Activated CD4-positive, CD25-positive, alpha-beta regulatory T cell (primary cell): ENCODE data around the gene PEAK1.
"Not testable (repeated sequence)": the region's sequence is repeated elsewhere in the genome, so short reads cannot be mapped to it uniquely, and the experiment has no call there.

Source experiments
- DNase-seq, 4 experiments: peaks; one replicate each; lab custom pipeline; 2025; lab: John Stamatoyannopoulos, UW

Gene PEAK1

DNA sequence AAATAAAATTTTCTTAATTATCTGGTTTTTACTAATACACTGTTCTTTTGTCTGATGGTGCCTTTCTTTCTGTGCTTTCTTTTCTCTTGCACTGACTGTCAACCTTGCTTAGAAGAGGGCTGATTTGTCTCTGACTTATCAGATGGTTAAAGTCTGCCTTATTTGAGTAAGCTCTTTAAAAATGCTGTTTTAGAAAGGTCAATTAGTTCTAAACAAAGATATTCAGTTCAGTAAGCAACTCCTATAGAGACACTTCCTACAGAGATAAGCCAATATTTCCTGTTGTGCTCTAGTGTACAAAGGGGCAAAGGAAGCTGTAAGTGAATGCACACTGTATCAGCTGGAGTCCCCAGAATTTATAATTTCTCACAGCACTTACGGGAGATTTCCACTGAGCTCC is 195.6 kb downstream of the PEAK1 start:
- no peak for DNase-seq

DNA sequence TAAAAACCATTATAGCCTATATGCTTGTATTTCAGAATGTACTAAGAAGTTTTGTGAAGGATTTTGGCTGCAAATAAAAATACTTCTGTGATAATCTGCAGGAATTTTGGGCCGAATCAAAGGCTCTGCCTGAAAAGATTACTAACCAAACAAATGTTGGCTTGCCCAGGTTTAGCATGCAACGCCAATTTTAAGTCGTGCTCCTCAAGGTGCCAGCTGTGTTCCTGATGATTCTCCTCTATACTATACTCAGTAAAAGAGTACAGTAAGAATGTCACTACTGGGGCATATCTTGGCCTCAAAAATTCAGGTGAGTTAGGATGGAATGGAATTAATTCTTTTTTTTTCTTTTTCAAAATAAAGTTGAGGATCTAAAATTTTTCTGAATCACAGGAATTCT is 198.2 kb downstream of the PEAK1 start:
- no peak for DNase-seq

DNA sequence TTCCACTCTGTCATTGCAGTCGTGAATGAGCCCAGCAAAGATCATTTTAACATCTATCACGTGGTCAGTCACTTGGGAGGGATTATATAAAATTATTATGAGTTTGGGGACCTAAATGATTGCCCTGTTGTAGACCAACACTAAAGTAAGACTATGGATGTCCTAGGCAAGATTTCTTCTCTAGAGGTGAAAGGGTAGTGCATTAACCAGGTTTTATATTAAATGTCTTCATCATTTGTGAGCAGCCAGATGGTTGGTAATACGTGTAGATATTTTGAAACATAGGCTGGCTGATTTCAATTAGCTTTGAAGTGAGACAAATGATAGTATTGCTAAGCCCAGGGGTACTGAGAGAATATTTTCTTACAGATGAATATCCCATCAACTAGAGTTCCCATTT is 198.7 kb downstream of the PEAK1 start:
- no peak for DNase-seq

DNA sequence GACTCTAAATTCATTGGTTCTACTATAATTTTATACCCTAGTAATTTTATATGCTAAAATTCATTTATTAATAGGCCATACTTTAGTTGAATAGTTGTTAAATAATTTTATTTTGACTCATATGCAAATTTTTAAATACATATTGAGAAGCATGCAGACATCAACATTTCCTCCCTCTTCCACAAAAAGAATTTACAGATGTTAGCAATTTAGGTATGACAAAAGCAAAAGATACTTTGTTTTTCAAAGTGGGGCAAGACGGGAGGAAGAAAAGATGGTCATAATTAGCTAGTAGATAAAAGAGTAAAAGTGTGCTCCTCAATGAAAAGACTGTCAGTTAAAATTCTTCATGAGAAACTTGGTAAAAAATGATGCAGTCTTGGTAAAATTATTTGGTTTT is 200.1 kb downstream of the PEAK1 start:
- DNase-seq: no peak

DNA sequence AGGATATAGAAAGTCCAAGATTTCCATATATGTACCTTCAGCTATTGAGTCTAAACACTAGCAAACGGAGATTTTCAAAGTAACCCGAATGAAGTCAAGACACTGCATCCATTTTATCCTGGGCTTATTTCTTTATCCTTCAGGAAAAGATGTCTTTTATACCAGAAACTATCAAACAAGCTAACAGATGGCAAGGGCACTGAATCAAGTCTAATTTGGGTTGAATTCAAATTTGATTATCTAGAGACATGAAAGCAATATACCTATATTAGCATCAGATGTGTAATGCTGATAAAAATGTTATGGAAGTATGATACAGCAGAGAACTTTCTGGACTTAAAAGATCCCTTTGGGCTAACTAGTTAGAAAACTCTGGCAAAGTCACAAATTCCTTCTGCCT is 210.7 kb downstream of the PEAK1 start:
- DNase-seq: no peak

DNA sequence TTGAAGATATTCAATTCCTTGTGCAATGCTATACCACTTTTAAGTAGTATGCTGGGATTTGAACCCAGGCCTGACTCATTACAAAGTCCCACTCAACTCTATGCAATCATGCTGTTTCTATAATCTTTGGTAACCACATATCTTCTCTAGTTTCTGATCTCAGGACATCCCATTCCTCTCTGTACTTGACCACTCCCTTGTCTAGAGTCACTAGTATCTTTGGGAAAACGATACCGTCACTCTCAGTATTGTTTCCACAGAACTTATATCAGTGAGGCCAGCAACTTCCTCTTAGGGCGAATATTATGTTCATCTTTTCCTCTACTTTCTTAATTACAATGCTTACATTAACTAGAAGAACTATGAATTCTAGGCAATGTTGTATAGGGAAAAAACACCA is 211.7 kb downstream of the PEAK1 start:
- no peak for DNase-seq

DNA sequence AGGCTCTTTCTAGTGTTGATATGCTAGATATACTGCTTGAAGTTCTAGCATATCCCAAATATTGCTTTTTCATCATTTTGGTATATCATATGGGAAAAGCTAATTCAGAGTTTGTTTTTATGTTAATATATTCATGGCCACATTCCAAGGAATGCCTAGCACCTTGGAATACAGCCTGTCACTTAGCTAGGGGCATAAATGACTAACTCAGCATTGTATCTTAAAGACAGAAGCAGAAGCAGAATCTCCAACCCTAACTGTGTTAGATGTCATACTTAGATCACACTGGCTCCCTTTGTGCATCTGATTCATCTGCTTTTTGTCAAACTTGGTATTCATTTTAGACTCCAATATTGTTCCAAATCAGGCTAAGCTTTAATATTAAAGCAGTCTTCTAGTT is 218.2 kb downstream of the PEAK1 start:
- DNase-seq: no peak

DNA sequence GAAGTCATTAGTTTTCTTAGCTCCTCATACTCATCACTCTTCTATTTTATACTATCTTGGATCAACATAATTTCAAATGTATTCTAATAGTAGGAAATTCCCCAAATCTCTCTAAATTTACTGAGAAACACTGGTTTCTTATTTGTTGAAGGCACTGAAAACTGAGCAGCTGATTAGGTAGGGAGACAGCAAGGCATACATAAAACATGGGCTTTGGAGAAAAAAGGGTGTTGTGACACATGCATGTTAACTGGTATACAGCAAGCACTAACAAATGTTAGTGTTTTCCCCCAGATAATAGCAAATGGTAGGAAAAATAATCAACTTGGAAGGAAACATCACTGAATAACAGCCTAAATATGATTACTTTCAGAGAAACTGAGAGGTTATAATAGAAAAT is 223.5 kb downstream of the PEAK1 start:
- no peak for DNase-seq

DNA sequence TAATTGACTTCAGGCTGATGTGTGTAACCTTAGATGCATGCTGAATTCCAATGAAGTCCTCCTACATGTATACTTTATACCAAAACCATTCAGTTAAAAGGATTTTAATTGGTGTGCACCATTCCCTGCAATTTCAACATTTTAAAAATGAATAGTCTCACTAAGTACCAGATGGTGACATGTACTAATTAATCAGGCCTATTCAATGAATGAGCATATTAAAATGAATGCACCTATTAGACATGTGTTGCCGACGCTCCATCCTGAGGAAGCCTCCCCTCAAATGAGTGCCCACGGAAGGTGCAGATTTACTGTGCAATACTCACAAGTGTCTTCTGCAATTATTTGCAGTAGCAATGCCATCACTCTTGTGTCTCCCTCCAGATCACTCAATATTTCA is 224.3 kb downstream of the PEAK1 start:
- DNase-seq: no peak

DNA sequence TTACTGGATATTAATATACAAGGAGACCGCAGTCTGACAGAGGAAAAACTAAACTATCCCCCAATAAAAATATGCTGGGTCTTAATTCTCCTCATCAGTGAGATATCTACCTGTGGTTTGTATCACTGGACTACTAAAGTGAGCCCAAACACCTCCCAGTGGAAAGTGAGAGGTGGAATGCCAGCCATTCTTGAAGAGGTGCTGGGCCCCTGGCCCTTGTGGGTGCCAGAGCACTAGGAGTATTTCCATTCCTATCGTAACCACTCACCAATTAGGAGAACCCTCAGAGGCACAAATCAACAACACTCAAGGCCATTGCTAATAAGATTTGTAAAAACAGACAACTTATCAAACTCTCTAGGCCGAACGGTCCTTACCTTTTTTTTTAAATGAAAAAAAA is 227.5 kb downstream of the PEAK1 start:
- DNase-seq: no peak

DNA sequence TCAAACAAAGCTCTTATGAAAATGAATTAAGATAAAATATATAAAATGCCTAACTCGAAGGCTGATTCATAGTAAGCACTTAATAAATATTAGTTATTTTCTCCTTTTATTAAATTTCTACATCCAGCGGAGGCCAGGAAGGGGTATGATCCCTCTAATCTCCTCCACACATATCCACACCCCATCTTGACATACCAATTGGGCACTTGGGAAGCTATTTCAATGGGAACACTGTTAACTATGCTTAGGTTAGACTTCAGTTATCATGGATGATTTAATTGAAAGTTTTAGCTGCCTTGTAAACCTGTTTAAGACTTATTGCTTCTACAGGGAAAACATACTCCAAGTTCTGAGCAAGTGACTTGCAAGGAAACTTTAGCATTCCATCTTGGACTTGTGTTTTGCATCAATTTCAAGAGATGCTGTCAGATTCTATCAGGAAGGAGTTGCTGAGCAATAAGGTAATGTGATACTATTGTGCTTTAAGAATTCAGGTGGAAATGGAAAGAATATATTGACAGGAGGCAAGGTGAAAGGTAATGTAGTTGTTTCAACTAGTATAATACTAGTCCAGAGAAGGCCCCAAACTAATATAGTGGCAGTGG is 228.6 kb downstream of the PEAK1 start:
- no peak for DNase-seq

DNA sequence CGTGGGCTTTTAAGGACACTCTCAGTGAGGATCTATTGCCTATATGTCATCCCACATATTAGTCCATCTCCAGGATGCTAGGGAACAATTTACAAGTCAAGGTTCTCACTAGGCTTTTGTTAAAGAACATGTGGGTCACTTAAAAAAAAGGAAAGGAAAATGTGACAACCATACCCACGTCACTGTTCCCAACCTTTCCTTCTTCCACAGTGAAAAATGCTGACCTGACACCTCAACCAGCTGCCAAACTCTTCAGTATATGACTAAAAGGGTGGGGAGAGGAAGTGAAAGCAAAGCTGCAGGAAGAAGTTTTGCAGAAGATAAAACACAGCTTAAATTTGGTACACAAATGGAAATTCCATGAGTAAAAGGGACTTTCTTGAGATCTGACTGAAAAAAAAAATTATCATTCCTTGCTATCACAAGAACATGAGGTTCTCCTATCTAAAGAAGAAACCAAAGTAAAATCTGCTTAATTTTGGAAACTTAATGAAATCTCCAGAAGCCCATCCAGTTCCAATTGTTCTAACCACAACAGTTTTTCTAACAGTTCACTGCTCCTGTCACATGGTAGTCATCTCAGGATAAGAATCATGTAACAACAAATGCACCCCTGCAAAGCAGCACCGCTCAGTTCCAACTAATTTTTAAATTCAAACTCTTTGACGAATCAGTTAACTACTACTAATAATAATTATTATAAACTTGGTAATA is 232.0 kb downstream of the PEAK1 start:
- DNase-seq: no peak

DNA sequence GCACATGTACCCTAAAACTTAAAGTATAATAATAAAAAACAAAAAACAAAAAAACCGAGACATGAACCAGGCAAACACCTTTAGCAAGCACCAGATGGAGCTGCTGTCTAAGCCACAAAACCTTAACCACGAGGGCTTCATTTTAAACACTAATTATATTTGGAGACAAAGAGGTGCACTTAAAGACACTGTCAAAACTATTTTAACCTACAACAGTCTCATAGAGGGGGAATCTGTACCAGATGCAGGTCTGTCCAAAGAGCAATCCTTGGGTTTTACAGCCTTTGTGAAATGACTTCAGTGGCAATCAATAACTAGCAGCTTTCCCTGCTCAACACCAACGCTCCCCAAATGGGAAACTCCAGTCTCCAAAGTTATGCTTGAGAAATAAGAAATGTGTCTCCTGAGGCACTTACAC is 233.3 kb downstream of the PEAK1 start:
- no peak for DNase-seq

DNA sequence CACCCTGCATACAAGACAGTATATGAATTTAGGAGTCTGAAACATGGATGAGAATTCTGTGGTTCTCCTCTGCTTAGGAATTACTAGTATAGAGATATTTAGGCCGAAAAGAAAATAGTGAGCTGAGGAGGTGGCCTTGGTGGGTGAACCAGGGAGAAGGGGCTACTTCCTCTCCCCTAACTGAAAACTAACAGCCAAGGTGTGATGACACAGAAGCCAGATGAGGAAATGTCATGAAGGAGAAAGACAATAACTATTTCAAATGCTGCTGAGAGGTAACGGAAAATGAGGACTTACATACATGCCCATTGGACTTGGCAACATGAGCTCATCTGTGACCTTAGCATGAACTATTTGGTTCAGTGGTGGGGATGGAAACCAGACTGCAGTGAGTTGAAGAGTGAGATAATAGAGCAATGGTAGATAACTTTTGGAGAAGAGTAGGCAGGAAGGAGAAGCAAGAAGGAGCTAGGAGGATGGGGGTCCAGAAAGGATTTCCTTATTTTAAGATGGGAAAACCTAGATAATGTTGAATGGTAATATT is 234.6 kb downstream of the PEAK1 start:
- no peak for DNase-seq

DNA sequence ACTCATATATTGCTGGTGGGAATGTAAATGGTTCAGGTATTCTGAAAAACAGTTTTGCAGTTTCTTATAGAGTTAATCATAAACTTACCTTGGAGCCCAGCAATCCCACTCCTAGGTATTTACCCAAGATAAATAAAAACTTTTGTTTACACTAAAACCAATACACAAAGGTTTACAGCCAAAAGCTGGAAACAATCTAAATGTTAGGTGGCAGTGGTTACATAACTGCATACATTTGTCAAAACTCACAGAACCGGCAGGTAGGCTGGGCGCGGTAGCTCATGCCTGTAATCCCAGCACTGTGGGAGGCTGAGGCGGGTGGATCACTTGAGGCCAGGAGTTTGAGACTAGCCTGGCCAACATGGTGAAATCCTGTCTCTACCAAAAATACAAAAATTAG is 235.6 kb downstream of the PEAK1 start:
- not testable (repeated sequence) for DNase-seq

DNA sequence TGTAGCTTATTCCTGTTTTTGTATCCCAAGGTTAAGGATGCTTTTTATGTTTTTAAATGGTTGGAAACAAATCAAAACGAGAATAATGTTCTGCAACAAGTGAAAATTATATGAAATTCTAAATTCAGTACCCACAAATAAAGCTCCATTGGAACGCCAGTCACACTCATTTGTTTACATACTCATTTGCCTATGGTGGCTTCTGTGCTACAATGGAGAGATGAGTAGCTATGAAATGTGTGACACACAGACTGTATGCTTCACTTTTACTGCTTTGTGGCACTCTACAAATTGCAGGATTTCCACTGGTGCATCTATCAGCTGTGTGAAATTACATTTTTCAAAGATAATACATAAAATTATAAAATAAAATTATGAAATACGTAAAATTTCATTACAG is 236.8 kb downstream of the PEAK1 start:
- DNase-seq: no peak

DNA sequence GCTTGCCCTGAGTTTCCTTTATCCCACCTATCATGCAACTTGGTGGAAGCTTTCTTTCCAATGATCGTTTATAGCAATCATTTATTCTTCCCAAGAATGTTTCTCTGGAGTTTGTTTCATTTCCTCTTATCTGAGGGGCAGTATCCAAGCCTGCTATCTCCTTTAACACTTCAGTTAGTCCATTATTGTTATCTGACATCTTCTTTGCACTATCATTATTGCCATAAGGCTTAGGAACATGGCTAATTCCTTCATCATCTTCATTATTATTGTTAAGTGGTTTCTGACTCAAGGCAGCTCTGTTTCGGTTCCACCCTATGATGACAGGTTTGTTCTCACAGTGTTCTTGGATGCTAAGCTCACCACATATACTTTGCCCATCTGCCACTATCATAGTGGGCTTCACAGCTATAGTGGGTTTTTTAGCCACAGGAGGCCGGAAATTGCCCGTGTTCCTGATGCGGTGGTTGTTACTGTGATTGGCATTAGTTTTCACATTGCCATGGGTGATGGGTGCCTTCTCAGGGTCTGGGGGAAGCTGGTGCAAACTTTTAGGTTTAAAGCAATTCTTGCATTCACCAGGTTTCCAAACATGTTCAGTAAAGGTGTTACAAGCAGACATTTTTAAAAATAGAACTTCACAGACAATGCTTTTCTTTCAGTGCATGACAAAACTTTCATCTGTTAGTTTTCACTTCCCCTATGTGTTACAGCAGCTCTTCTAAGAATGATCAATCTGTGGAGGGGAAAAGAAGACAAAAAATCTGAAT is 238.4 kb downstream of the PEAK1 start:
- DNase-seq: no peak

DNA sequence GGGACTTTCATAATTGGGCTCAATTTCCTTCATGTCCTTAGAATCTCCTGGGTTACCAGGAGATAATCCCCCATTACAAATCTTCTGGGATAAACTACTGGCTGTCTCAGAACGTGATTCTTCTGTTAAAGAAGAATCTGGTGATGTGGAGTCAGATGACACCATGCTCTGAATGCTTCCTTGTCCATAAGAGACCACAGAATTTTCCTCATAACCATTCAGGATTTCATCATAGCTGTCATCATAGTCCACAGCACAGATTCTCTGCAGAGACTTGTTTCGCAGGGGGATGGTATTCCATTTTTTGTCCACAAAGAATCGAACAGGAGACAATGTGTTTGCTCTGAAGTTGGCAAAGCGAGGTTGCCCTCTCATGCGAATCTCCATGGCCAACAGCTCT is 239.1 kb downstream of the PEAK1 start:
- DNase-seq: no peak

DNA sequence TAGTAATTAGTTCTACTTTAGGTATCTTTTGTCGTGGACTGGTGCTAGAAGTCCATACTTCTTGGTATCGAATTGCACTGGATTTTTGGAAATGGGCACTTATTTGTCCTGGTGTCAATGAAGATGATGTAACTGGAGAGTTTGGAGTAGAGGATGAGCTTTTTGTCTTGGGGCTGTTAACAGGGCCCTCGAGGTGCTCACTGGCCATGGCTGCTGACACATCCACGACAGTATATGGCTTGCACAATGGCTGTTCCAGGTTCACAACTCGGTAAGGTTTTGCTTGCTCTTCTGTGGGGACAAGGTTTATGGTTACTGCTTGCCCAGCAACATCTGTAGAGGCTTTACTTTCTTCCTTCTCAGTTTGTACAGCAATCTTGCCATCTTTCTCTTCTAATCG is 239.6 kb downstream of the PEAK1 start:
- no peak for DNase-seq

DNA sequence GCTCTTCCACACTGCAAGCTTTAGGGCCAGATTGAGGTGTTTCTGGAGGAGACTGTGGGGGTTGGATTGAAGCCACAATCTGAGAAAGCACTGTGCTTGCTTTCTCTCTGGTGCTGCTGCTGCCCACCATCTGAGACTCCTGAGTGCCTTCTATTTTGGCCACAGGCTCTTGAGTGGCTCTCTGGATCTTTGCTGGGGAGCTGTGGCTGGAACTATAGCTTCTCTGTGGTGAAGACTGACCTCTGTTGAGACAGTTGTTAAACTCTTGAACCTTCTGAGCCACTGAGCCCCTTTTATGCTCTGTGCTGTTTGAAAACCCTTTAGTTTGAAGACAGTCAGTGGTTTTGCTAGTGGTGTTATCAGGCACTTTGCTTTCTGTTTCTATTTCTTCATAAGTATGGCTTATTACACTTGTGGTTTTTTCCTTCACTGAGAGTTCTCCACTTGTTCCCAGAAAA is 240.3 kb downstream of the PEAK1 start:
- DNase-seq: no peak

DNA sequence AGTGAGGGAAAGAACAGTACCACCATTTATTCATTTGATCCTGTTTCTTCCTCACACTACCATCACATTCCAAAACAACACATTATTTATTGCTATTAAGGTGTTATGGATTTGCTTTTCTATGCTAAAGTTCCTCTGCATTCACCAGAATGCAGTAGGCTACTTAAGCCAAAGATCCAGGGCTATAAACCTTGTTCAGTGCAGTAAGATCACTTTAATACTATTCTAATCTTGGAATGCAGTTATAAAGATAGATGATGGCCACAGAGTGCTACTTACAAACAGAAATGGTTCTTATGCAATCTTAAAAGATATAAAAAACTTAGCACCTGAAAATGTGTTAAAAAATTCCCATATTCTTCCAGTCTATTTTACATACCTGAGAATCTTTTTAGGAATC is 241.5 kb downstream of the PEAK1 start:
- DNase-seq: no peak

DNA sequence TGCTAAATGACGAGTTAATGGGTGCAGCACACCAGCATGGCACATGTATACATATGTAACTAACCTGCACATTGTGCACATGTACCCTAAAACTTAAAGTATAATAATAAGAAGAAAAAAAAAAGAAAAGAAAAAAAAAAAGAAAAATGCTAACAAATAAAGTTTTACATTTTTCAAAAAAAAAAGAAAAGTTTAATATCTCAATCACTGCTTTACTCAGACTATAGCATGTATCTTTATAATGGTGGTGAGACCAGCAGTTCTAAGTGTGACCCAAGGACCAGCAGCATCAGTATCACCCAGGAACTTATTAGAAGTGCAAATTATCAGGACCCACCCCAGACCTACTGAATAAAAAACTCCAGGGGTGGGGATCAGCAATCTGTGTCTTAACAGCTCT is 243.8 kb downstream of the PEAK1 start:
- DNase-seq: not testable (repeated sequence)

DNA sequence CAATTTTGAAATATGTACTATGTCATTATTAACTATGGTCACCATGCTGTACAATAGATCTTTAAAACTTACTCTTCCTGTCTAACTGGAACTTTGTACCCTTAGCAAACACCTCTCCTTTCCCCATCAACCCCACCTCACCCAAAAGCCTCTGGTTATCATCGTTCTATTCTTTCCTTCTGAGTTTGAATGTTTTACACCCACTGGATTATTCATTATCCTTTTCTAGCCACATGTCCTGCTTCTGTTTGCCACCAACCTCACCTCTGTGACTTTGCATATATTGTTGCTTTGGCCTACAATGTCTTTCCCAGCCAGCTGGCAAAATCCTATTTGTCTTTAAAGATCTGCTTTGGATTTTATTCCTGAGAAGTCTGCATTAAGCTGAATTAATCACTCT is 246.4 kb downstream of the PEAK1 start:
- DNase-seq: no peak
